NCI-H1930 (cell line): ENCODE measurements around the gene FANCB.

Experiments
- DNase-seq, 2 experiments: peaks; one replicate each; lab custom pipeline; 2025; lab: John Stamatoyannopoulos, UW

The FANCB gene

GRCh38 chrX:14837155-14837554, 35.7 kb downstream of the FANCB start:
- no peak for DNase-seq

GRCh38 chrX:14832586-14832985, 40.3 kb downstream of the FANCB start:
- no peak for DNase-seq

- no peak for DNase-seq
Observed at GRCh38 chrX:14832151-14832550, 40.7 kb downstream of the FANCB start.

GRCh38 chrX:14829643-14830042, 43.2 kb downstream of the FANCB start:
- no peak for DNase-seq

- DNase-seq = no peak
Observed at GRCh38 chrX:14826319-14826718, 46.5 kb downstream of the FANCB start.

- no peak for DNase-seq
Observed at GRCh38 chrX:14825851-14826250, 47.0 kb downstream of the FANCB start.

- DNase-seq = no peak
Observed at GRCh38 chrX:14819769-14820168, 53.1 kb downstream of the FANCB start.

GRCh38 chrX:14817571-14817970, 55.3 kb downstream of the FANCB start:
- DNase-seq = no peak

- no peak for DNase-seq
Observed at GRCh38 chrX:14802943-14803710, 69.7 kb downstream of the FANCB start.

- DNase-seq = no peak
Observed at GRCh38 chrX:14801136-14801535, 71.7 kb downstream of the FANCB start.

- no peak for DNase-seq
Observed at GRCh38 chrX:14798805-14799397, 74.0 kb downstream of the FANCB start.
